Bronchial epithelial cell (primary cell): Measurements from ENCODE around the gene CXXC5. TPM values are rescaled to one million over a fixed set of nuclear protein-coding genes. Genes with fewer than 3 reads are reported as not detected.

Experiments
- DNase-seq: peaks from one replicate; pipeline ENCODE4 v3.0.0-alpha.2; 2010; ENCODE audit warnings: low read depth
- FAIRE-seq: peaks from 2 replicates; lab custom pipeline; 2011; peaks lifted over from hg19 to GRCh38; lab: Jason Lieb, UNC
- H3K27me3 ChIP-seq: 2 replicates; pipeline ENCODE4 v1.5.1; 2011; ENCODE audit warnings: low read length; ENCODE audit not compliant: control insufficient read depth, insufficient read depth
- H3K36me3 ChIP-seq: 2 replicates; pipeline ENCODE4 v1.5.1; 2011; ENCODE audit warnings: low read length; ENCODE audit not compliant: control insufficient read depth, insufficient read depth
- H3K4me3 ChIP-seq: 2 replicates; pipeline ENCODE4 v1.5.1; 2011; ENCODE audit warnings: mild to moderate bottlenecking, low read depth, low read length, control low read depth
- CTCF ChIP-seq: IDR thresholded peaks from 2 replicates; pipeline ENCODE4 v1.5.1; 2011; ENCODE audit warnings: mild to moderate bottlenecking, moderate library complexity, low read length, control low read depth, inconsistent platforms; ENCODE audit not compliant: insufficient read depth, severe bottlenecking
- total RNA-seq: library from RNA; depleted of rRNA; stranded (reverse); fragments of >200 nt; gene quantifications from 2 replicates; pipeline ENCODE4 v1.2.1, GENCODE V29; 2014

CXXC5 gene
- total RNA-seq, 1 donor from 2014 or later, result 6.1 TPM

GRCh38 chr5:139733010-139733688 lies 85.0 kb downstream of the CXXC5 start:
- no peak overlapping the region for H3K4me3 ChIP-seq
- no peaks in the 10 kb centered on the region for H3K36me3 ChIP-seq
- FAIRE-seq (no peak), DNase-seq (no peak)
- H3K27me3 ChIP-seq, result no peaks in the 10 kb centered on the region
- no peak for TF ChIP-seq CTCF

Other genes starting within 250 kb of the CXXC5 start
- gene SPATA24, start 244.3 kb upstream of the CXXC5 start, total RNA-seq, result 6.1 and 7.3 TPM in 2 replicates
- 1.2 and 1.6 TPM in 2 replicates for gene DNAJC18, start 208.8 kb upstream of the CXXC5 start, total RNA-seq
- gene ECSCR, start 185.6 kb upstream of the CXXC5 start, total RNA-seq, result not detected in 2 replicates
- gene SMIM33, start 177.3 kb upstream of the CXXC5 start, total RNA-seq, result not detected in 2 replicates
- 2.8 and 2.9 TPM in 2 replicates for gene STING1, start 165.6 kb upstream of the CXXC5 start, total RNA-seq
- gene UBE2D2, start 87.0 kb upstream of the CXXC5 start, total RNA-seq, result 48.0 and 52.1 TPM in 2 replicates
- gene PSD2, start 147.5 kb downstream of the CXXC5 start, total RNA-seq, result under 0.01 TPM in 1 of 2 replicates, not detected in the other